GM12864 (cell line): ENCODE results near the gene RHOU.

Source experiments
- DNase-seq: peaks from one replicate; pipeline ENCODE4 v3.0.0-alpha.2; 2011; ENCODE audit warnings: low read depth
- H3K4me3 ChIP-seq: 2 replicates; pipeline ENCODE4 v1.5.1; 2011; ENCODE audit warnings: mild to moderate bottlenecking, low read depth, low read length, control low read depth
- CTCF ChIP-seq: IDR thresholded peaks from 2 replicates; pipeline ENCODE4 v1.5.1; 2011; ENCODE audit warnings: low read depth, mild to moderate bottlenecking, moderate library complexity, low read length, control low read depth, inconsistent platforms; ENCODE audit errors: missing control alignments

RHOU gene

GRCh38 chr1:228736844-228737445 lies 1.7 kb downstream of the RHOU start:
- no peak for TF ChIP-seq CTCF
- H3K4me3 ChIP-seq, result no peak overlapping the region
- no peak for DNase-seq

- H3K4me3 ChIP-seq, result no peak overlapping the region
- DNase-seq, result no peak
- TF ChIP-seq CTCF, result no peak
Observed at GRCh38 chr1:228737601-228738041, 2.3 kb downstream of the RHOU start.

- TF ChIP-seq CTCF, result no peak
- no peak overlapping the region for H3K4me3 ChIP-seq
- DNase-seq, result no peak
Observed at GRCh38 chr1:228739826-228740225, 4.5 kb downstream of the RHOU start.

GRCh38 chr1:228740543-228741317 lies 5.5 kb downstream of the RHOU start:
- no peak for DNase-seq
- H3K4me3 ChIP-seq, result no peak overlapping the region
- no peak for TF ChIP-seq CTCF

GRCh38 chr1:228742281-228742860 lies 7.1 kb downstream of the RHOU start:
- H3K4me3 ChIP-seq, result no peak overlapping the region
- no peak for DNase-seq
- TF ChIP-seq CTCF, result no peak

GRCh38 chr1:228743405-228743804 lies 8.1 kb downstream of the RHOU start:
- DNase-seq, result no peak
- no peak for TF ChIP-seq CTCF
- no peak overlapping the region for H3K4me3 ChIP-seq

GRCh38 chr1:228744356-228744755 lies 9.1 kb downstream of the RHOU start:
- no peak for DNase-seq
- no peak overlapping the region for H3K4me3 ChIP-seq
- TF ChIP-seq CTCF, result no peak
